HG03575 (cell line): Measurements from ENCODE around the gene SLC12A5.

Experiments used
- ATAC-seq: cut with Tn5 transposase; IDR thresholded peaks from one replicate; pipeline ENCODE4 v1.9.1; 2021; ENCODE audit not compliant: unreplicated experiment, insufficient number of reproducible peaks, low FRiP score; ENCODE audit errors: extremely low read depth

SLC12A5 gene

DNA sequence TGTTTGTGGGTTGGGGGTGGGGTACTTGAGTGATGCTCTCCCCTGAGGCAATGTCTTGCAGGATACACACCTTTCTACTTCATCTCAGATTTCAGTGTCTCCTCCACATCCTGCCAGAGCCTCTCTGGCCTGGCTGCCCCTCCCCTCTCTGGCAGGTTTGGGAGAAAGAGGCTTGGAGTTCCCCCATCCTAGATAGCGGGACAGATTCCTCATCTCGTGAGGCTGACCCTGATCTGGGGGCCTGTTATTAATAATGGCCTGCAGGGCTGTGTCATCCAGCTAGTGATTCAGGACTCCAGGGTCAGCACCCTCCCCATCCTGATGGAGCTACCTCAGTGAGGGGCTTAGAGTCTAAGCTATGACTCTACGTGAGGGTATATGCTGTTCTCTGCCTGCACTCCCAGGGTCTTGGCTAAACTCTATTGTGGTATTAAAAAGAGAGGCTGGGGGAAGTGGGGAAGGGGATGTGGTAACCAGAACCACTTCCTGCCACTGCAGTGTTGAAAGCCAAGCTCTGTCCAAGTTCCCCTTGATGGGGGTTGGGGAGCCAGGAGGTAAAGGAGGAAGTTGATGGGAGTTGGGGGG lies 24.0 kb upstream of the SLC12A5 start:
- ATAC-seq = no peak

DNA sequence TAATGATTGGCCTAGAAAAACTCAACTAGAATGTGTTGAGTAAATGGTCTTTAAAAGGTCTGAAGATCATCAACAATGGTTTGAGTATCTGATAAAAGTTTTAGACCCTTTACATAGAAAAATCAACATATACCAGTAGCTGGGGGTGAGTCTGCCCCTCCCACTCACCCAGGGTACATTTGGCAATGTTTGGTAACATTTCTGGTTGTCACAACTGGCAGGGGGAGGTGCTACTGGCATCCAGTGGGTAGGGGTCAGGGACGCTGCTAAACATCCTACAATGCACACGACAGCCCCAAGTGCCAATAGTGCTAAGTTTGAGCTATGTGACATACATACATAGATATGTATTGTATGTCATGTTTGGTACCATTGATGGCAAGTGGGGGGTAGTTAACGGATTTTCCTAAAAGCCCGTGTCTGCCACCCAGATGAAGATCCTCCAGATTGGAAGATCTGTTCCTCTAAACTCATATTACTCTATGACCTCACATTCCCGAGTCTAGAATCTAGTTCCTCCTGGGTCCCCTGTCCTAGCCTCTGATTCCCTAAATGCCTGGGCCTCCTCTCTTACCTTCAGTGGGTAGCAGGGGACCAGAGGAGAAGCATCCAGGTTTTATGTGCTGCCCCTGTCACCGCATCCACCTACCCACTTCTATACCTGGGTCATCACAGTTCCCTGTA lies 22.9 kb upstream of the SLC12A5 start:
- no peak for ATAC-seq

DNA sequence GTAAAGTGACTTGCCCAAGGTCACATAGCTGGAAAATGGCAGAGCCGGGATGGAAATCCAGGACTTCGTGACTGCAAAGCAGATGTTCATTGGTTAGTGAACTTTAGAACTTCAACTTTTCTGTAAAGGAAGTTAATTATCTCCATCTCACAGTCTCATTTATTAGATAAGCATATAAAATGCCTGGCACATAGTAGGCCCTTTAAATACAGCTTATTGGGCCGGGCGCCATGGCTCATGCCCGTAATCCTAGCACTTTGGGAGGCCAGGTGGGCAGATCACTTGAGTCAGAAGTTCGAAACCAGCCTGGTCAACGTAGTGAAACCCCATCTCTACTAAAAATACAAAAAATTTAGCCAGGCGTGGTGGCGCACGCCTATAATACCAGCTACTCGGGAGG lies 22.1 kb upstream of the SLC12A5 start:
- ATAC-seq = no peak

DNA sequence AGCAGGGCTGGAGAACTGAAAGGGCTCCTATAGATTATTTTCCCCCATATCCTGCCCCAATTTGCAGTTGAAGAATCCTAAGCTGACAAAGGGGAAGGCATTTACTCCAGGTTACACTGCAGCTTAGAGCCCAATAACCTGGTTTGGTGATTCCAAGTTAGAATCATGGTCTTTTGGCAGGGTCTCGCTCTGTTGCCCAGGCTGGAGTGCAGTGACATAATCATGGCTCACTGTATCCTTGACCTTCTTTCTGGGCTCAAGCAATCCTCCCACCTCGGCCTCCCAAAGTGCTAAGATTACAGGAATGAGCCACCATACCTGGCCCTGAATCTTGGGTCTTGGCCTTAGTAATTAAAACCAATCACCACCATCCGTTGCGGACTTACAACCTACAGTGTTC lies 21.3 kb upstream of the SLC12A5 start:
- no peak for ATAC-seq

GRCh38 chr20:46009816-46010215 lies 19.2 kb upstream of the SLC12A5 start:
- no peak for ATAC-seq

GRCh38 chr20:46010491-46011391 lies 18.3 kb upstream of the SLC12A5 start:
- ATAC-seq = no peak

DNA sequence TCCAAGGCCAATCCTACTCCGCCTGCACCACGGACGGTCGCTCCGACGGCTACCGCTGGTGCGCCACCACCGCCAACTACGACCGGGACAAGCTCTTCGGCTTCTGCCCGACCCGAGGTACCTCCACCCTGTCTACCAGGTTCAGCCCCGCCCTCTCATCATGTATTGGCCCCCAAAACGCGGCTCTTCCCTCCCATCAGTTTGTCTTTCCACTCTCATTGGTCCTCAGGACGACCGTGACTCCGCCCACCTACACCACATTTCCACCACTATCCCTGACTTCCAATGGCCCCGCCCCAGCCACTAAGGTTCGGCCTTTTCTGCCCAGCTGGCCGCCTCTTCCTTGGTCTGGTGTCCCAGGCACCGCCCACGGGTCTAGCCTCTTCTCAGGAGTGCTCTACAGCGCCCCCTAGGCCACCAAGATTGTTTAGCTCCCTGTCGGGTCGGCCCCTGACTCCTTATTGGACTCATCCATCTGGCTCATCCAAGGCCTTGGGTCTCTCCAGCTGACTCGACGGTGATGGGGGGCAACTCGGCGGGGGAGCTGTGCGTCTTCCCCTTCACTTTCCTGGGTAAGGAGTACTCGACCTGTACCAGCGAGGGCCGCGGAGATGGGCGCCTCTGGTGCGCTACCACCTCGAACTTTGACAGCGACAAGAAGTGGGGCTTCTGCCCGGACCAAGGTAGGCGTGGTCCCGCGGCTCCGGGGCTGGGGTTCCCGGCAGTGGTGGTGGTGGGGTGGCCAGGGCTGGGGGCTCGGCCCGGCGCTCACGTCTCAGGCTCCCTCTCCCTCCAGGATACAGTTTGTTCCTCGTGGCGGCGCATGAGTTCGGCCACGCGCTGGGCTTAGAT lies 17.2 kb upstream of the SLC12A5 start:
- ATAC-seq = no peak

DNA sequence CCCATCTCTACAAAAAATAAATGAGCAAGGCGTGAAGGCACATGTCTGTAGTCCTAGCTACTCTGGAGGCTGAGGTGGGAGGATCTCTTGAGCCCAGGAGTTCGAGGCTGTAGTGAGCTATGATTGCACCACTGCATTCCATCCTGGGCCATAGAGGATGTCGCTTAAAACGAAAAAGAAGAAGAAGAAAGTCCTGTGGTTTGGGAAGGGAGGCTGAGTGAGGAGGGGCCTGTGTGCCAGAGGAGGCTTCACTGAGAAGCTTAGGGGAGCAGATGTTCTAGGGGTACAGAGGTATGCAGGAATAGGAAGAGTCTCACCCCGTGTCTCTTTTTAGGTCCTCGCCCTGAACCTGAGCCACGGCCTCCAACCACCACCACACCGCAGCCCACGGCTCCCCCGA lies 16.1 kb upstream of the SLC12A5 start:
- no peak for ATAC-seq

DNA sequence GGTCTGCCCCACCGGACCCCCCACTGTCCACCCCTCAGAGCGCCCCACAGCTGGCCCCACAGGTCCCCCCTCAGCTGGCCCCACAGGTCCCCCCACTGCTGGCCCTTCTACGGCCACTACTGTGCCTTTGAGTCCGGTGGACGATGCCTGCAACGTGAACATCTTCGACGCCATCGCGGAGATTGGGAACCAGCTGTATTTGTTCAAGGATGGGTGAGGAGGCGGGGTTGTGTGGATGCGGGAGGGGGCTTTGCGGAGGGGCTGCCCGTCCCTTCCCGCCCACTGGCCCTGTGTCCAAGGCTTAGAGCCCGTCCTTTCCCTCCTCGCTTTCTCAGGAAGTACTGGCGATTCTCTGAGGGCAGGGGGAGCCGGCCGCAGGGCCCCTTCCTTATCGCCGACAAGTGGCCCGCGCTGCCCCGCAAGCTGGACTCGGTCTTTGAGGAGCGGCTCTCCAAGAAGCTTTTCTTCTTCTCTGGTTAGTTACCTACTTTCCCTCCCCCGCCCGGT lies 15.6 kb upstream of the SLC12A5 start:
- no peak for ATAC-seq

DNA sequence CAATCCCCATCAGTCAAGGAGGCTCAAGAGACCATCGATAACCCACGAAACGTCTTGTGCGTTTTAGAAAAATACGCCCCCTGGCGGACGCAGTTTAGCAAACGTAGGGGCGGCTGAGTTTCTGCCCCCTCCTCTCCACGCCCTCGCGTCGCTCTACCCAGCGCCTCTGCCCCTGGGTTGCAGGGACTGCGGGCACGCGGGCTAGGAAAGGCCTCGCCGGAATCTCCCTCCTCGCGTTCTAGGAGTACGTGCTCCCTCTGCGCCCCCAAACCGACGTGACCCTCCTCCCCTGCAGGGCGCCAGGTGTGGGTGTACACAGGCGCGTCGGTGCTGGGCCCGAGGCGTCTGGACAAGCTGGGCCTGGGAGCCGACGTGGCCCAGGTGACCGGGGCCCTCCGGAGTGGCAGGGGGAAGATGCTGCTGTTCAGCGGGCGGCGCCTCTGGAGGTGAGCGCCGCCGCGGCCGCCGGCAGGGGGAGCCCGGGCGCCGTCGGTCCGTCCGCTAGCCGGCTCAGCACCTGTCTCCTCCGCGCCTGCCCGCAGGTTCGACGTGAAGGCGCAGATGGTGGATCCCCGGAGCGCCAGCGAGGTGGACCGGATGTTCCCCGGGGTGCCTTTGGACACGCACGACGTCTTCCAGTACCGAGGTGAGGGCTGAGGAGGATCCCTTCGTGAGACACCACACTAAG lies 15.0 kb upstream of the SLC12A5 start:
- ATAC-seq = no peak

DNA sequence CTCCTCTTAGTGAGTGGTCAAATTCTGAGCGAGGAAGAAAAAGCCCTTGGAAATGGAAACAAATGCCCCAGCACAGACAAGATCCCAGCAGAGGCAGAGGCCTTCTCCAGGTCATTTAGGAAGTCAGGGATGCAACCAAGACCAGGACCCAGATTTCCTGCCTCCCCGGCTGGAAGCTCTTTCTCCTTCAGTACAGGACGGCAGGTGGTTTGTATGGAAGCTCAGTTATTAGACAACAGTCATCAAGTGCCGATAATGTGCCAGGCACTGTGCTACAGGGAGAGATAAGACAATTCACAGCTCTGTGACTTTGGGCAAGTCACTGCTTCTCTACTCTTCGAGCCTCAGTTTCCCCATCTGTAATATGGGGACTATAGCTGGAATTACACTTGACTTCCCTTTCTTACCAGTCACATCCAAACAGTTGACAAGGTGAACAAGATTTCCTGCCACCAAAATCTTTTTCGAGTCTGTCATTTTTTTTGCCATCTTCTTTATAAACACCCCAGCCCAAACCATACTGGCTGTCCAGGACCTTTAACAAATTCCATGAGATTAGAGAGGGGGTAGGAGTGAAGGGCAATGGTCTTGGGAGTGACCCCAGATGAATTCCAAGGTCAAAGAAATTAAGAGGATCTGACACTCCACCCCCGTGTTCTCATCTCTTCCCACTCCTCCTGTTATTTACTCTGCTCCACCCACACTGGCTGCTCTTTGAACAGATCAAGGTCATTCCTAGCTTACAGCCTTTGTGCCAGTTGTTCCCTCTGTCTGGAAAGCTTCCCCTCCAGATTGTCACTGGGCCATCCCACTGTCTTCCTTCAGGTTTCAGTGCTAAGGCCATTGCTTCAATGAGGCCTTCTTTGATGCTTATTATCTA lies 14.3 kb upstream of the SLC12A5 start:
- ATAC-seq = no peak

- no peak for ATAC-seq
Measured at GRCh38 chr20:46017272-46017671, 11.7 kb upstream of the SLC12A5 start.

GRCh38 chr20:46018112-46018511 lies 10.9 kb upstream of the SLC12A5 start:
- ATAC-seq = no peak

- no peak for ATAC-seq
Measured at GRCh38 chr20:46018611-46019010, 10.4 kb upstream of the SLC12A5 start.

- ATAC-seq = no peak
Measured at GRCh38 chr20:46020555-46020954, 8.5 kb upstream of the SLC12A5 start.

DNA sequence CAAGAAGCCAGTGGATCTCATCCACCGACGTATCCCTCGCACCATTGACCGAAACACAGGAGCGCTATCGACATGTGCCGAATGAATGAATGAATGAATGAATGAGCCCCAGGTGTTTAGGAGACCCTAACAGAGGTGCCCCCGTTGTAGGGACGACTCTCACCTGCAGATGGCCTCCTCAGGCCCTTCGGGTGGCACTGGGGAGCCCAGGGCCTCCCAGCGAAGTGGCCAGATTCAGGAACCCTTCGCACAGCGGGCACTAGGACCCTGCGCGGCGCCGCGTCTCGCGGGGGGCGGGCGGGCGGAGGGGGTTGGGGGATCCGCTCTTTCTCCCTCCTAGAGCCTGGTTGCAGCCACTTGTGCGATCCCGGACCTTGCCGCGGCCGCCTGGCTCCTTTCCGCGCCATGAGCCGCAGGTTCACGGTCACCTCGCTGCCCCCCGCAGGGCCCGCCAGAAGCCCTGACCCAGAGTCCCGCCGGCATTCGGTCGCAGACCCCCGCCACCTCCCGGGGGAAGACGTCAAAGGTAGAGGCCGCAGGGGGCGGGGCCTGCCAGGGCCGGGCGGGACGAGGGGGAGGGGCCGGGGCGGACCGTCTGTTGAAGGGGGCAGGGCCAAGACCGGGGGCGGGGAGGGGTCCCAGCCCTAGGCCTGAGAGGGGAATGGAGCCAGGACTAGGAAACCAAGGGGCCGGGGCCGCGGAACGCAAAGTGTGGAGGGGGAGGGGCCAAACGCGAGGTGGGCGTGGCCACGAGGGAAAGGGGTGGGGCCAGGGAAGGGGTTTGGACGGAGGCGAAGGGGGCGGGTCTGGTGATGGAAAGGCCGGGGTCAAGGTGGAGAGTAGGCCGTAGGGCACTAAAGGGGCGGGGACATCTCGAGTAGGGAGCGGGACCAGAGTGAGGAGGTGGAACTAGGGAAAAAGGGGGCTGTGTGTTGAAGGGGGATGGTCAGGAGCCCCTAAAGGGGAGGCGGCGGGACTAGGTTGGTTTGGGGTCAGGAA lies 7.4 kb upstream of the SLC12A5 start:
- ATAC-seq = no peak
